Cerebellar cortex (tissue), 1 donor: ENCODE measurements around the gene LRWD1.
A peak's percentile ranks its signal among the peaks of the same experiment; 100 is the strongest.
"Not testable (repeated sequence)": the region's sequence is repeated elsewhere in the genome, so short reads cannot be mapped to it uniquely, and the experiment has no call there.

ENCODE experiments used
- DNase-seq: peaks from one replicate; pipeline ENCODE4 v3.0.0-alpha.2; 2015; ENCODE audit warnings: low spot score

LRWD1 gene

GRCh38 chr7:102444961-102445673, 19.7 kb upstream of the LRWD1 start:
- no peak for DNase-seq

DNA sequence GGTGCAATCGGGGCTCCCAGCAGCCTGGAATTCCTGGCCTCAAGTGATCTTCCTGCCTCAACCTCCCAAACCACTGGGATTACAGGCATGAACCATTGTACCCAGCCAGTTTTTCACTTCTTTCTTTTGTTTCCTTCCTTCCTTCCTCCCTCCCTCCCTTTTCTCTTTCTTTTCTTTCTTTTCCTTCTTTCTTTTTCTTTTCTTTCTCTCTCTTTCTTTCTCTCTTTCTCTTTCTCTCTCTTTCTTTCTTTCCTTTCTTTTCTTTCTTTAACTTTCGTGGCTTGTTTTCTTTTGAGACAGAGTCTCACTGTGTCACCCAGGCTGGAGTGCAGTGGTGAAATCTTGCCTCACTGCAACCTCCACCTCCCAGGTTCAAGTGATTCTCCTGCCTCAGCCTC, 19.1 kb upstream of the LRWD1 start:
- DNase-seq: no peak

- DNase-seq: no peak
Measured at GRCh38 chr7:102446387-102447156, 18.2 kb upstream of the LRWD1 start.

DNA sequence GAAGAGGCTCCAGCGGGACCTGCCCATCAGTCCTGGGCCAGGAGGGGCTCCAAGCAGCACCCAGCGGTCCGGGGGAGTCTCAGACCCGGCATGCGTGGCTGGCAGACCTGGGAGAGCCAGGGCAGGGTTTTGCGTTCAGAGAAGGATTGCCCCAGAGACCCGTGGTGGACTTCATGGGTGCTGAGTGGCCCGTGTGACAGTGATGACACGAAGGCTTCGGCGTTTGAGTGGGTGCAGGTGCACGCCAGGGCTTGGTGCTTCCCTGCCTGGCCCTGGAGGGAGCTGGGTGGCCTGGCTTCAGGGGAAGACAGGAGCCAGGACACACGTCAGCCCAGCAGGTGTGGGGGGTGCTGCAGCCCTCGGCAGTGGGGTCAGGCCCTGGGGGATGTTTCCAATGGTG, 17.5 kb upstream of the LRWD1 start:
- no peak for DNase-seq

GRCh38 chr7:102449136-102449535, 15.6 kb upstream of the LRWD1 start:
- DNase-seq: no peak

DNA sequence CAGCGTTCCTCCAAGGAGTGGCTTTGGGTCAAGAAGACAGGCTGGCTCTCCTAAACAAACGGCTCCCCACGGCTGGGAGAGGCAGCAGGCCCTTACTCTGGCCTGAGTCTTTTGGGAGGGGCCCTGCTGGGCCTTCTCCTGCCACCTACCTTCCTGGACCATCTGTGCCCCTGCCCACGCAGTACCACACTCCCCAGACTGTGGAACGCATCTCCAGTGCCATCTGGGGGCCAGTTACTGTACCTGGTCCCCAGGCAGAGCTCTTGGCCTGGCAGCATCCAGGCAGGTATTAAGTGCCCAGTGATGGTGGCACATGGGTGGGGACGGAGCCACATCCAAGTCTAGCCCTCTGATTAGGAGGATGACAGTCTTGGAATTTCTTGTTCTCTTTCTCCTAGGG, 14.5 kb upstream of the LRWD1 start:
- DNase-seq: peak; percentile 92

GRCh38 chr7:102451371-102452054, 13.3 kb upstream of the LRWD1 start:
- DNase-seq: no peak

- no peak for DNase-seq
Measured at GRCh38 chr7:102452451-102452850, 12.3 kb upstream of the LRWD1 start.

DNA sequence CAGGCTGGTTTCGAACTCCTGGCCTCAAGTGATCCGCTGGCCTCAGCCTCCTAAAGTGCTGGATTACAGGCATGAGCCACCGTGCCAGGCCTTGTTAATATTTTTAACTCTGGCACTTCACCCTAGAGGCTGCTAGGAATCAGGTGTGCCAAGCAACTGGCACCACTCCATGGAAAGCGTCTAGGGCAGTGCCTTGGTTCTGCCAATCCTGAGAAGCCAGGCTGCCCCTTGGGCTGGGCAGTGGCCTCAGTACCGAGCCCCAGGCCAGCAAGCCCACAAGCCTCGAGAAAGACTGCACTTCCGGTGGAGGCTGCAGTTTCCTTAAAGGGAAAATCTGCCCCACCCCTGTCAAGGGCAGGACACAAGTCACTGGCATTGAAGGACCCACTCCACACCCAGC, 11.5 kb upstream of the LRWD1 start:
- peak; percentile 85 for DNase-seq

- peak; percentile 70 for DNase-seq
Measured at GRCh38 chr7:102454468-102454867, 10.3 kb upstream of the LRWD1 start.

DNA sequence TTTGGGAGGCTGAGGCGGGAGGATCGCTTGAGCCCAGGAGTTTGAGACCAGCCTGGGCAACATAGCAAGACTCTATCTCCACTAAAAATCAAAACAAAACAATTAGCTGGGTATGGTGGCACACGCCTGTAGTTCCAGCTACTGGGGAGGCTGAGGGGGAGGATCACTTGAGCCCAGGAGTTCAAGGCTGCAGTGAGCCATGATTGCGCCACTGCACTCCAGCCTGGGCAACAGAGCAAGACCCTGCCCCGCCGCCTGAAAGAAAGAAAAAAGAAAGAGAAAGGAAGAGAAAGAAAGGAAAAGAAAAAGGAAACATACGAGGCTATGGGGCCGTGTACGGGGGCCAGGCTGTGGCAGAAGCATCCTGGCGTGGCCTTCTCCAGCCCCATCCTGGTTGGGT, 9.9 kb upstream of the LRWD1 start:
- DNase-seq: not testable (repeated sequence)

DNA sequence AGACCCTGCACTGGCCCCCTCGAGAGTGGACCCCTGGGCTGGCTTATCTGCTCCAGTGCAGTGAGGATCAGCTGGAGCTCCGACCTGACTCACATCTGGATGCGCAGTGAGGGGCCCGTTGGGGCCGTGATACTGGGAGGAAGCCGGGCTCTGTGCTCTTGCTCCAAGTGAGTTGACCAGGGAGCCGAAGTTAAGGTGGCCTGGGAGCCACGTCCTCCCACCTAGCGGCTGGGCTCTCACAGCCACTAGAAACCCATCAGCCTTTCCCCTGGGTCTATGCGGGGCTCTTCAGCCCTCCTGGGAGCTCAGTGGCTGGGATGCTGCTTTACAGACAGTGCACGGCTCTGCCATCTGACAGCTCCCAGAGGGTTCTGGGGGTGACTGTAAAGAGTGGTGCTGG, 9.2 kb upstream of the LRWD1 start:
- DNase-seq: no peak

GRCh38 chr7:102456327-102456726, 8.5 kb upstream of the LRWD1 start:
- no peak for DNase-seq

DNA sequence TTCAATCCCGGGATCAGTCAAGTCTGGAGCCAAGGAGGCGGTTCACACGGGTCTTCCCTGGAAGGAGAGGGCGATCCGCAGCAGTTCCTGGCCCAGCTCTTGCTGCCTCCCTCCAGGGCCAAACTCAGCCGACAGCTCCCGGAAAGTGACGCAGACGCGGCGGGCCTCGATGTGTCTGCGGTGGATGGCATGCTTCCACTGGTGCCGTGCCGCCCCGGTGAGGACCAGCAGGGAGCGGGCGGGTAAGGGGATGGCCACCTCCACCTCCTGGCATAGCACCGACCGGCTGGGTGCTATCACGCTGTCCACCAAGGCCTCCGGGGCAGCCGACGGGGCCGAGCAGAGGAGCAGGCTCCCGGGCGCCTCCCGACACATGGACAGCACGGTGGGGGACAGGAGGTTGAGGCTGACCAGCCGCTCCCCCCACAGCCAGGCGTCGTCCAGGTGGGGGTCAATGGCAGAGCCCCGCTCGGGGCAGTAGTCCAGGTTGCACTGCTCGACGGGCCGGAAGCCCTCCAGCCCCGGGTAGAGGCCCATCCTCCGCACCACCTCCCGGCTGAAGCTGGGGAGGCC, 7.3 kb upstream of the LRWD1 start:
- DNase-seq: no peak

DNA sequence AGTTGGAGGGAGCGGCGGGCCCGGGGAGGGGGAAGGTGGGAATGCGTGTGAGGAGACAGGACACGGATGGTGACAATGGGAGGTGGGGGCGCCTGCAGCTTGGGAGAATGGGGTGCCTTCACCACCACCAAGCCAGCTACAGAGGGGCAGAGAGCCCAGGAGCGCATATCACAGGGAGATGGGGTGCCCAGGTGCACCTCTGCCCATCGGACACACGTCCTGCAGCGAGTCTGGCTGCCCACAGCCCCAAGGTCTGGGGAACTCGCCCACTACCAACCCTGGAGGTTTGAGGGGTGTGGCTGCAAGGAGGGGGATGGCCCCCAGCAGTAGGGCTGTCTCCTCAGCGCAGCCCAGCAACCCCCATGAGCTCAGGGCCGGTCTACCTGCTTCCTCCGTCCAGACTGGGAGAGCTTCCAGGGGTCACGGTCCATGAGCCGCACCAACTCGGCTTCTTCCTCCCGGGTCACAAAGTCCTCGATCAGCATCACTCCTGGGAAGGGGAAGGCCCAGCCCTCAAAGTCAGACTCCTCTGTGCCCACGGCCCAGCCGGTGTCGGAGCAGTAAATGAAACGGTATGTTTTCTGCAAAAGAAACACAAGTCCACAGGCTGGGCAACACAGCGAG, 5.5 kb upstream of the LRWD1 start:
- no peak for DNase-seq

- no peak for DNase-seq
Measured at GRCh38 chr7:102460467-102460866, 4.3 kb upstream of the LRWD1 start.

DNA sequence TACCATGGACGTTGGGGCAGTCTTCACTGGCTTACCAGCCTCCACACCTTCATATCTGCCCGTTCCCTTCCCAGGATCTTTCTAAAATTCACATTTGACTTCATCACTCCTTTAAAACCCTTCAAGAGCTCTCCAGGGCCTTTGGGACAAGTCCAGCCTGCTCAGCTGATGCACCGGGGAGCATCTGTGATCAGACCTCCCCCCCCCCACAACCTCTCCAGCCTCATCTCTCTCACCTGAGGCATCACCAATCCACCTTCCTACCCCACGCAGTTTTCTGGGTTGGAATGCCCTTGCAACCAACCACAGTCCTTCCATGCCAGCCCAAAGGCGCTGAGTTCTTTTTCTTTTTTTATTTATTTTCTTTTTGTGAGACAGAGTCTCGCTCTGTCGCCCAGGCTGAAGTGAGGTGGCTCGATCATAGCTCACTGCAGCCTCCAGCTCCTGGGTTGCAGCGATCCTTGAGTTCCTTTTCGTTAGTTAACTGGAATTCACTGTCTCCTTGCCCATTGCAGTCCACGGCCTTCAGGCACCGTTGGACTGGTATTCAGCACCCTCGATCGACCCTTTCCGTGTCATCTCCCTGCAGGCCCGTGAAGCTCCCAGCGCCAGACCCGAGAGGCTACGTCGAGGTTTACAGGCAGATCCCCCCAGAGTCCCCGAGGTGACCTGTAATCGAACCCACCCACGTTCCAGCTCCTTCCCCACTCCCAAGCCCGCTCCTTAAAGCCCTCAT, 775 bp upstream of the LRWD1 start:
- no peak for DNase-seq

- DNase-seq: no peak
Measured at GRCh38 chr7:102466097-102466496, 1.3 kb downstream of the LRWD1 start.

GRCh38 chr7:102467581-102468477, 3.0 kb downstream of the LRWD1 start:
- DNase-seq: no peak
